ENCODE results near the gene ZNF664. TPM values are rescaled to one million over a fixed set of nuclear protein-coding genes. Genes with fewer than 3 reads are reported as not detected.

Gene ZNF664
- total RNA-seq, 1 experiment from 2014 or later = 124 TPM

DNA sequence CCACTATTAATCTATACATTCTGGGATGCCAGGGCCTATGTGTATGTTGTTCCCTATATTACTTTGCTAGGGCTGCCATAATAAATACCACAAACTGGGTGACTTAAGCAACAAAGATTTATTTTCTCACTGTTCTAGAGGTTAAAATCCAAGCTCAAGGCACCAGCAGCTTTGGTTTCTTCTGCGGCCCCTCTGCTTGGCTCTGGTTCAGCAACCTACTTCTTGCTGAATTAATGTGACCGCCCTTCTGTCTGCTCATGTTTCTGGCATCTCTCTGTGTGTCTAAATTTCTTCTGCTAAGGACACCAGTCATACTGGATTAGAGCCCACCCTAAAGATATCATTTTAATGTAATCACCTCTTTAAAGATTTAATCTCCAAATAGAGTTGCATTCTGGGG, 84.7 kb downstream of the ZNF664 start:
- ChIA-PET RAD21 (ENCODE audit: low non-redundant PET in 1 of 2, low total read pairs in 2 of 2, uncharacterized antibody in 2 of 2, unreplicated experiment in 2 of 2) (no interaction called here), CTCF (no interaction called here), POLR2A (no interaction called here)
- intact Hi-C loops (cut with micrococcal nuclease) = no loop called here
- no peaks in the 10 kb centered on the region for H3K9me2 ChIP-seq (ENCODE audit: insufficient read depth)
- no peak overlapping the region for H3K9ac ChIP-seq (ENCODE audit: low read length)
- H3K27me3 ChIP-seq (ENCODE audit: insufficient read depth, low read length) = no peaks in the 10 kb centered on the region
- DNase-seq (ENCODE audit: low read depth, low spot score) (no peak), ATAC-seq (no peak)
- H2AFZ ChIP-seq (ENCODE audit: low read depth, low read length, poor library complexity, severe bottlenecking) = no peak overlapping the region
- no peaks in the 10 kb centered on the region for H3K36me3 ChIP-seq (ENCODE audit: control insufficient read depth in 1 of 2, insufficient read depth in 2 of 2, low read length in 2 of 2)
- TF ChIP-seq ZNF274 (IDR thresholded peaks at IDR 0.05; ENCODE audit: low read depth, low read length) (no peak), YY1 (IDR thresholded peaks at IDR 0.05; ENCODE audit: extremely low read depth, insufficient replicate concordance, low read depth, low read length) (no peak), ELF1 (IDR thresholded peaks at IDR 0.05; ENCODE audit: borderline replicate concordance, low read depth) (no peak), SP1 (IDR thresholded peaks at IDR 0.05; ENCODE audit: low read depth) (no peak)
- no peaks in the 10 kb centered on the region for H4K20me1 ChIP-seq (ENCODE audit: insufficient read depth)
- no TSS peak for BruUV-seq (replicated peaks)
- H3K4me3 ChIP-seq (replicated peaks in 1 of 2; ENCODE audit: low read depth in 1 of 2, low read length in 2 of 2) = no peak overlapping the region
- no peak overlapping the region for H3K4me2 ChIP-seq (ENCODE audit: low read length)
- H3K27ac ChIP-seq (ENCODE audit: low read depth, low read length) = no peak overlapping the region
- no peaks in the 10 kb centered on the region for H3K4me1 ChIP-seq (ENCODE audit: control insufficient read depth in 1 of 2, insufficient read depth in 2 of 2, low read length in 2 of 2)
- H3K79me2 ChIP-seq (ENCODE audit: insufficient read depth, low read length) = no peaks in the 10 kb centered on the region
- H3K9me3 ChIP-seq (ENCODE audit: control insufficient read depth in 1 of 2, insufficient read depth in 1 of 2, low read depth in 1 of 2, low read length in 2 of 2) = no peaks in the 10 kb centered on the region

DNA sequence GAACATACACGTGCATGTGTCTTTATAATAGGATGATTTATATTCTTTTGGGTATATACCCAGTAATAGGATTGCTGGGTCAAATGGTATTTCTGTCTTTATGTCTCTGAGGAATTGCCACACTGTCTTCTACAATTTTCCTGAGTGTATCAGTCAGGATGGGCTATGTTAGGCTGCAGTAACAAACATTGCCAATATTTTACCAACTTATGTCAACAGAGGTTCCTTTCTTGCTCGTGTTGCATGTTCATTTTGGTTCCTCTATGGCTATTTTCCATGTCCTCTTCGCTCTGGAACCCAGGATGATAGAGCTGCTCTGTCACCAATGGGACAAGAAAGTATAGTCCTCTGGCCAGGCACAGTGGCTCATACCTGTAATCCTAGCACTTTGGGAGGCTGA, 86.7 kb downstream of the ZNF664 start:
- ATAC-seq = no peak
- POLR2A ChIA-PET = no interaction called here
- no peaks in the 10 kb centered on the region for H3K27me3 ChIP-seq (ENCODE audit: insufficient read depth, low read length)
- no peak overlapping the region for H3K27ac ChIP-seq (ENCODE audit: low read depth, low read length)
- no peaks in the 10 kb centered on the region for H3K9me3 ChIP-seq (ENCODE audit: control insufficient read depth in 1 of 2, insufficient read depth in 1 of 2, low read depth in 1 of 2, low read length in 2 of 2)
- CTCF ChIA-PET = no interaction called here
- H3K4me1 ChIP-seq (ENCODE audit: control insufficient read depth in 1 of 2, insufficient read depth in 2 of 2, low read length in 2 of 2) = no peaks in the 10 kb centered on the region
- H3K4me3 ChIP-seq (replicated peaks in 1 of 2; ENCODE audit: low read depth in 1 of 2, low read length in 2 of 2) = no peak overlapping the region
- RAD21 ChIA-PET (ENCODE audit: low non-redundant PET in 1 of 2, low total read pairs in 2 of 2, uncharacterized antibody in 2 of 2, unreplicated experiment in 2 of 2) = no interaction called here
- no peak for DNase-seq (ENCODE audit: low read depth, low spot score)
- H3K36me3 ChIP-seq (ENCODE audit: control insufficient read depth in 1 of 2, insufficient read depth in 2 of 2, low read length in 2 of 2) = no peaks in the 10 kb centered on the region
- no peaks in the 10 kb centered on the region for H4K20me1 ChIP-seq (ENCODE audit: insufficient read depth)
- H3K9ac ChIP-seq (ENCODE audit: low read length) = no peak overlapping the region
- no TSS peak for BruUV-seq (replicated peaks)
- H2AFZ ChIP-seq (ENCODE audit: low read depth, low read length, poor library complexity, severe bottlenecking) = no peak overlapping the region
- no peak overlapping the region for H3K4me2 ChIP-seq (ENCODE audit: low read length)
- intact Hi-C loops (cut with micrococcal nuclease) = no loop called here
- H3K79me2 ChIP-seq (ENCODE audit: insufficient read depth, low read length) = no peaks in the 10 kb centered on the region
- no peaks in the 10 kb centered on the region for H3K9me2 ChIP-seq (ENCODE audit: insufficient read depth)
- TF ChIP-seq, protein P1, sequence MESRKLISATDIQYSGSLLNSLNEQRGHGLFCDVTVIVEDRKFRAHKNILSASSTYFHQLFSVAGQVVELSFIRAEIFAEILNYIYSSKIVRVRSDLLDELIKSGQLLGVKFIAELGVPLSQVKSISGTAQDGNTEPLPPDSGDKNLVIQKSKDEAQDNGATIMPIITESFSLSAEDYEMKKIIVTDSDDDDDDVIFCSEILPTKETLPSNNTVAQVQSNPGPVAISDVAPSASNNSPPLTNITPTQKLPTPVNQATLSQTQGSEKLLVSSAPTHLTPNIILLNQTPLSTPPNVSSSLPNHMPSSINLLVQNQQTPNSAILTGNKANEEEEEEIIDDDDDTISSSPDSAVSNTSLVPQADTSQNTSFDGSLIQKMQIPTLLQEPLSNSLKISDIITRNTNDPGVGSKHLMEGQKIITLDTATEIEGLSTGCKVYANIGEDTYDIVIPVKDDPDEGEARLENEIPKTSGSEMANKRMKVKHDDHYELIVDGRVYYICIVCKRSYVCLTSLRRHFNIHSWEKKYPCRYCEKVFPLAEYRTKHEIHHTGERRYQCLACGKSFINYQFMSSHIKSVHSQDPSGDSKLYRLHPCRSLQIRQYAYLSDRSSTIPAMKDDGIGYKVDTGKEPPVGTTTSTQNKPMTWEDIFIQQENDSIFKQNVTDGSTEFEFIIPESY (IDR thresholded peaks at IDR 0.05; ENCODE audit: extremely low read depth, insufficient replicate concordance, low read length) = no peak
- TF ChIP-seq EZH2phosphoT487 (IDR thresholded peaks at IDR 0.05; ENCODE audit: borderline replicate concordance) = no peak
- TF ChIP-seq, protein P2, sequence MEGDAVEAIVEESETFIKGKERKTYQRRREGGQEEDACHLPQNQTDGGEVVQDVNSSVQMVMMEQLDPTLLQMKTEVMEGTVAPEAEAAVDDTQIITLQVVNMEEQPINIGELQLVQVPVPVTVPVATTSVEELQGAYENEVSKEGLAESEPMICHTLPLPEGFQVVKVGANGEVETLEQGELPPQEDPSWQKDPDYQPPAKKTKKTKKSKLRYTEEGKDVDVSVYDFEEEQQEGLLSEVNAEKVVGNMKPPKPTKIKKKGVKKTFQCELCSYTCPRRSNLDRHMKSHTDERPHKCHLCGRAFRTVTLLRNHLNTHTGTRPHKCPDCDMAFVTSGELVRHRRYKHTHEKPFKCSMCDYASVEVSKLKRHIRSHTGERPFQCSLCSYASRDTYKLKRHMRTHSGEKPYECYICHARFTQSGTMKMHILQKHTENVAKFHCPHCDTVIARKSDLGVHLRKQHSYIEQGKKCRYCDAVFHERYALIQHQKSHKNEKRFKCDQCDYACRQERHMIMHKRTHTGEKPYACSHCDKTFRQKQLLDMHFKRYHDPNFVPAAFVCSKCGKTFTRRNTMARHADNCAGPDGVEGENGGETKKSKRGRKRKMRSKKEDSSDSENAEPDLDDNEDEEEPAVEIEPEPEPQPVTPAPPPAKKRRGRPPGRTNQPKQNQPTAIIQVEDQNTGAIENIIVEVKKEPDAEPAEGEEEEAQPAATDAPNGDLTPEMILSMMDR (IDR thresholded peaks at IDR 0.05 in 2 of 3, conservative IDR thresholded peaks at IDR 0.05 in 1 of 3; ENCODE audit: borderline replicate concordance in 1 of 3, insufficient read depth in 1 of 3, low read depth in 2 of 3, low read length in 2 of 3) = no peak

Data from HCT116 (cell line).